Body of pancreas (tissue), 4 donors: ENCODE data around the gene EMILIN1.

Experiments used
- POLR2A ChIP-seq, 3 donors: fragments of 450-650 bp; IDR thresholded peaks; one replicate each; pipeline ENCODE4 v1.6.1; 2016; ENCODE audit warnings: antibody characterized with exemption in 3 of 3, mild to moderate bottlenecking in 2 of 3
- TF ChIP-seq, protein P1 (sequence below), 7 experiments: fragments of 450-650 bp in 4 of 7; fragments of 200-600 bp in 3 of 7; sonication (generic) in 3 of 7; IDR thresholded peaks; one replicate each; pipeline ENCODE4 v1.5.1; 2016 to 2019; ENCODE audit warnings: antibody characterized with exemption in 7 of 7

DNA sequence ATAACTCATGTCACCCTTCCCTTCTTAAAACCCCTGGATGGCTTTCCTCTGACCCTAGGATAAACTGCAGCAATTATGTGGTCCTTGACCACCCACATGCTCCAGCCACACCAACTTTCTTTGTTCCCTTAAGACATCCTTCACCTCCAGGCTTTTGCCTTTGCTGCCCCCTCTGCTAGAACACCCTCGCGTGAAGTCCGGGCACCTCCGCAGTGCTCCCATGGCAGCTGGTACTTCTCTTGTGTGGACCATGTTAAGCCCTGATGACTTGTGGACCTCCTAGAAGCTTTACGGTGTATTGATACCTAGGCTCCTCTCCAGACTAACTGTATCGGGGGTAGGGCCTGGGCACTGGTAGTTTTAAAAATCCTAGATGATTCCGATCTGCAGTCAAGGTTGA lies 44.4 kb downstream of the EMILIN1 start:
- TF ChIP-seq POLR2A (IDR thresholded peaks at IDR 0.05): no peak
- TF ChIP-seq, protein P1, sequence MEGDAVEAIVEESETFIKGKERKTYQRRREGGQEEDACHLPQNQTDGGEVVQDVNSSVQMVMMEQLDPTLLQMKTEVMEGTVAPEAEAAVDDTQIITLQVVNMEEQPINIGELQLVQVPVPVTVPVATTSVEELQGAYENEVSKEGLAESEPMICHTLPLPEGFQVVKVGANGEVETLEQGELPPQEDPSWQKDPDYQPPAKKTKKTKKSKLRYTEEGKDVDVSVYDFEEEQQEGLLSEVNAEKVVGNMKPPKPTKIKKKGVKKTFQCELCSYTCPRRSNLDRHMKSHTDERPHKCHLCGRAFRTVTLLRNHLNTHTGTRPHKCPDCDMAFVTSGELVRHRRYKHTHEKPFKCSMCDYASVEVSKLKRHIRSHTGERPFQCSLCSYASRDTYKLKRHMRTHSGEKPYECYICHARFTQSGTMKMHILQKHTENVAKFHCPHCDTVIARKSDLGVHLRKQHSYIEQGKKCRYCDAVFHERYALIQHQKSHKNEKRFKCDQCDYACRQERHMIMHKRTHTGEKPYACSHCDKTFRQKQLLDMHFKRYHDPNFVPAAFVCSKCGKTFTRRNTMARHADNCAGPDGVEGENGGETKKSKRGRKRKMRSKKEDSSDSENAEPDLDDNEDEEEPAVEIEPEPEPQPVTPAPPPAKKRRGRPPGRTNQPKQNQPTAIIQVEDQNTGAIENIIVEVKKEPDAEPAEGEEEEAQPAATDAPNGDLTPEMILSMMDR (IDR thresholded peaks at IDR 0.05): no peak
